Measurements from ENCODE around the gene OPA1.

DNA sequence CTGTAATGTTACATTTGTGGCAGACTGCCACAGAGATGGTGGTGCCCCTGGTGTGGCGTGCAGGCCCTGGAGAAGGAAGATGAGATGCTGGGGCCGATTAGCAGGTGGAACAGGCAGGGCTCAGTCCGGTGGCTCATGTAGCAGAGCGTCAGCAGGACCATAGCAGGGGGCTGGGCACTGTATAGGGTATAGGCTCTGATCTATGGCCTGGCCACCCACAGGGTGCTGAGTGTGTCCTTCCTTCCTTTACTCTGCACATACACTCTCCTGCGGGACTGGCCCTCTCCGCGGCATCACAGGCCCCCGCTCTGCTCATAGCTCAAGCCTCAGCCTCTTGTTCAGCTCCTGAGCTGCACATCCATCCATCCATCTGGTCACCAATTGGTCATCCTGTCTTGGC is 143.6 kb downstream of the OPA1 start:
- TF ChIP-seq, protein P1, sequence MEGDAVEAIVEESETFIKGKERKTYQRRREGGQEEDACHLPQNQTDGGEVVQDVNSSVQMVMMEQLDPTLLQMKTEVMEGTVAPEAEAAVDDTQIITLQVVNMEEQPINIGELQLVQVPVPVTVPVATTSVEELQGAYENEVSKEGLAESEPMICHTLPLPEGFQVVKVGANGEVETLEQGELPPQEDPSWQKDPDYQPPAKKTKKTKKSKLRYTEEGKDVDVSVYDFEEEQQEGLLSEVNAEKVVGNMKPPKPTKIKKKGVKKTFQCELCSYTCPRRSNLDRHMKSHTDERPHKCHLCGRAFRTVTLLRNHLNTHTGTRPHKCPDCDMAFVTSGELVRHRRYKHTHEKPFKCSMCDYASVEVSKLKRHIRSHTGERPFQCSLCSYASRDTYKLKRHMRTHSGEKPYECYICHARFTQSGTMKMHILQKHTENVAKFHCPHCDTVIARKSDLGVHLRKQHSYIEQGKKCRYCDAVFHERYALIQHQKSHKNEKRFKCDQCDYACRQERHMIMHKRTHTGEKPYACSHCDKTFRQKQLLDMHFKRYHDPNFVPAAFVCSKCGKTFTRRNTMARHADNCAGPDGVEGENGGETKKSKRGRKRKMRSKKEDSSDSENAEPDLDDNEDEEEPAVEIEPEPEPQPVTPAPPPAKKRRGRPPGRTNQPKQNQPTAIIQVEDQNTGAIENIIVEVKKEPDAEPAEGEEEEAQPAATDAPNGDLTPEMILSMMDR (conservative IDR thresholded peaks at IDR 0.05; ENCODE audit: low read depth, low read length): no peak
- TF ChIP-seq EZH2phosphoT487 (IDR thresholded peaks at IDR 0.05; ENCODE audit: borderline replicate concordance, low read length): no peak
